Hematopoietic multipotent progenitor cell (in vitro differentiated cells): ENCODE data around the gene ZNF232. TPM values are rescaled to one million over a fixed set of nuclear protein-coding genes. Genes with fewer than 3 reads are reported as not detected.
"Not testable (repeated sequence)": the region's sequence is repeated elsewhere in the genome, so short reads cannot be mapped to it uniquely, and the experiment has no call there.

Source experiments
- DNase-seq, 3 donors: peaks; one replicate each; pipeline ENCODE4 v3.0.0-alpha.2; 2011 to 2015; ENCODE audit warnings: low read depth in 2 of 3, low spot score in 2 of 3
- small RNA-seq: library from RNA; depleted of rRNA; stranded (forward); fragments of <200 nt; gene quantifications from one replicate; pipeline ENCODE3, GENCODE V24; 2012
- total RNA-seq: library from RNA; depleted of rRNA; stranded (reverse); fragments of >200 nt; gene quantifications from one replicate; pipeline ENCODE4 v1.2.3, GENCODE V29; 2012

The ZNF232 gene
- total RNA-seq, 1 donor: 4.8 TPM

- no peak for DNase-seq
Measured at GRCh38 chr17:5099271-5099670, 12.4 kb downstream of the ZNF232 start.

GRCh38 chr17:5097101-5097834, 14.4 kb downstream of the ZNF232 start:
- DNase-seq: peak in 2 of 3 donors; percentile 84 to 89

DNA sequence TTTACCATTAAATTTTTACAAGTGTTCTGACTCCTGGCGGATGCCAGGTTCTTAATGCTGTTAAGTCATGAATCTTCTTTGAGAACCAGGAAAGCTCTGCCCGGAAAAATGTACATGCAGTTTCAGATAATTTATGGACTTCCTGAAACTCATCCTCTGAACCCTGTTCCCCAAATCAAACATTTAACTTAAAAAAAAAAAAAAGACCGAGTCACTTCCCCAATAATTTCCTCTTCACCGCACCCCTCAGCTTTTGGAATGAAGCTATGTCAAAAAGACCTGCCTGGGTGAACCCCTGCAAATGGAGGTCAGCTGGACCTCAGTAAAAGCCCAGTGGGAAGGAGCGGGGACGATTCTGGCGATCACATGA, 15.0 kb downstream of the ZNF232 start:
- peak in 2 of 3 donors; percentile 54 to 68 for DNase-seq

- DNase-seq: no peak
Measured at GRCh38 chr17:5092218-5093010, 19.3 kb downstream of the ZNF232 start.

GRCh38 chr17:5080591-5080990, 31.1 kb downstream of the ZNF232 start:
- no peak for DNase-seq

GRCh38 chr17:5078106-5079028, 33.3 kb downstream of the ZNF232 start, which contains the start of gene ZFP3:
TSS of gene ZFP3 (plus strand) at chr17:5078467. CDS start at chr17:5091505, 13,038 bp downstream.
- DNase-seq: peak; percentile 46 to 86 (median 85)

DNA sequence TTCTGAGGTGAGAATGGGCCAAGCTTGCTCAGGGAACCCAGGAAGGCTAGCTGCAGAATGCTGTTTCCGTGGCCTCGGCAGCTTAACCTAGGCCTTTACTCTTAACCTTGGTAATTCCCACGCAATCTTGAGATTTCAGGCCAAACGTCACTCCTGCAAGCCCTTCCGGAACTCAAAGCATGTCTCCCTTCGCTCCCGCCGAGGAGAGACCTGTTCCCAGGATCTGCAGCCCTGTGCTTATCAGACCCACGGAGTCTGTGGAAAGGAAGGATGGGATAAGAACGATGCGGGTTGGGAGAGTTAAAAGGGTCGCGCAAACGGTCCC, 33.9 kb downstream of the ZNF232 start:
- peak in 1 of 3 donors; percentile 17 for DNase-seq

GRCh38 chr17:5077275-5077674, 34.4 kb downstream of the ZNF232 start:
- not testable (repeated sequence) for DNase-seq

DNA sequence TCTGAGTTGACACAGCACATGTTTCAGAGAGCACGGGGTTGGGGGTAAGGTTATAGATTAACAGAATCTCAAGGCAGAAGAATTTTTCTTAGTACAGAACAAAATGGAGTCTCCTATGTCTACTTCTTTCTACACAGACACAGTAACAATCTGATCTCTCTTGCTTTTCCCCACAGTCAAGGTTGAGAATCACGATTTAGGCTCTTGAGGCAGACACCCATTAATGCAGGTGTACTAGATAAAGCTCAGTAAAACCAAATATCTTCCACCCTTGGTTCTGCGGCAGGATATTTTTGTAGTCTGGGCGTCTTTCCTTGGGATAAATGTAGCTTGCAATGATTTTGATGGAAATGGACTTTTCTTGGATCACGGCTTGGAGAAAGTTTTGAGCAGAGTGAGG, 36.2 kb downstream of the ZNF232 start:
- not testable (repeated sequence) for DNase-seq

GRCh38 chr17:5069724-5070123, 42.0 kb downstream of the ZNF232 start:
- no peak for DNase-seq

- DNase-seq: no peak
Measured at GRCh38 chr17:5068236-5068635, 43.4 kb downstream of the ZNF232 start.

DNA sequence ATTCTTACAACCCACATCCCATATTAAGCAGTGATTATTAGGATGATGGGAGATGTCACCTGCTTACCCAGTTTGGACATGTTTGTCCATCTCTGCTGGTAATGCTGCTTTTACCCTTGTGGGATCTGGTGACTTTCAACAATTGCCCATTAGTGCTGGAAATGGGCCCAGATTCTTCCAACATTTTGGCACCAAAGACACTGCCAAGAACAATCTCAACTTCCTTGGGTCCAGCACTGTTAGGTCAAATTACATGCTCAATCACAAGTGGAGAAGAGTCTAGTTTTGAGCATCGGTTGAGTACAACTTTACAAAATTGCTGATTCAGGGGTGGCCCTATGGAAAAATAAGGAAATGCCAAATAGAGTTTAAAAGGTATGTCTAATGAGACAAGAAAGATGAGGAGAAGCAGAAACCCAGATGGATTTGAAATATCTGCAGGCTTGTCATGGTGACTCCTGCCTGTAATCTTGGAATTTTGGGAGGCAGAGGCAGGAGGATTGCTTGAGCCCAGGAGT, 46.4 kb downstream of the ZNF232 start:
- no peak for DNase-seq

Small RNAs within 50 kb of the gene (small RNA-seq; reads per million reads assigned to genes)
- not detected for gene AC012146.4

Other genes starting within 250 kb of the ZNF232 start
- 18.3 TPM for gene C17orf107, start 212.3 kb downstream of the ZNF232 start, total RNA-seq
- 5.4 TPM for gene CHRNE, start 208.8 kb downstream of the ZNF232 start, total RNA-seq
- gene GP1BA, start 179.6 kb downstream of the ZNF232 start, total RNA-seq: 2.2 TPM
- 78.6 TPM for gene SLC25A11, start 171.8 kb downstream of the ZNF232 start, total RNA-seq
- 27.5 TPM for gene RNF167, start 171.6 kb downstream of the ZNF232 start, total RNA-seq
- gene PFN1, start 163.3 kb downstream of the ZNF232 start, total RNA-seq: 429 TPM
- 2.4 TPM for gene ENO3, start 160.8 kb downstream of the ZNF232 start, total RNA-seq
- gene SPAG7, start 144.1 kb downstream of the ZNF232 start, total RNA-seq: 31.2 TPM
- gene CAMTA2, start 124.2 kb downstream of the ZNF232 start, total RNA-seq: 6.2 TPM
- not detected for gene INCA1, start 114.4 kb downstream of the ZNF232 start, total RNA-seq
- 1.1 TPM for gene KIF1C, start 113.9 kb downstream of the ZNF232 start, total RNA-seq
- not detected for gene SLC52A1, start 76.5 kb downstream of the ZNF232 start, total RNA-seq
- gene ZFP3, start 33.4 kb downstream of the ZNF232 start, total RNA-seq: 1.3 TPM
- 2.2 TPM for gene USP6, start 4.2 kb upstream of the ZNF232 start, total RNA-seq
- gene ZNF594, start 80.0 kb upstream of the ZNF232 start, total RNA-seq: 17.5 TPM
- gene SCIMP, start 123.0 kb upstream of the ZNF232 start, total RNA-seq: 0.54 TPM
- gene RABEP1, start 170.4 kb upstream of the ZNF232 start, total RNA-seq: 11.0 TPM